Astrocyte of the cerebellum (primary cell): Measurements from ENCODE around the gene ZNF710.

Source experiments
- DNase-seq: peaks from one replicate; pipeline ENCODE4 v3.0.0-alpha.2; 2011; ENCODE audit warnings: low read depth
- H3K4me3 ChIP-seq: 2 replicates; pipeline ENCODE4 v1.5.1; 2011; ENCODE audit warnings: mild to moderate bottlenecking, low read depth, low read length, moderate library complexity
- CTCF ChIP-seq: IDR thresholded peaks from 2 replicates; pipeline ENCODE4 v1.5.1; 2012; ENCODE audit warnings: low read length, low read depth, moderate library complexity, mild to moderate bottlenecking; ENCODE audit errors: missing control alignments
- in situ Hi-C: cut with HindIII; loops from 2 replicates; pipeline ENCODE4 v1.10.0; 2017; ENCODE audit warnings: low sequenced_read_pairs

Gene ZNF710

GRCh38 chr15:90060797-90061196 is 59.7 kb downstream of the ZNF710 start:
- no peak for DNase-seq
- in situ Hi-C loops, result no loop called here
- no peak for TF ChIP-seq CTCF
- H3K4me3 ChIP-seq, result no peak overlapping the region

- DNase-seq, result no peak
- in situ Hi-C loops, result no loop called here
- no peak overlapping the region for H3K4me3 ChIP-seq
- TF ChIP-seq CTCF, result no peak
These were observed 60.9 kb downstream of the ZNF710 start for GRCh38 chr15:90062023-90062442.

- in situ Hi-C loops, result no loop called here
- no peak for TF ChIP-seq CTCF
- no peak for DNase-seq
- no peak overlapping the region for H3K4me3 ChIP-seq
These were observed 61.4 kb downstream of the ZNF710 start for GRCh38 chr15:90062462-90062932.

GRCh38 chr15:90062973-90063769 is 62.0 kb downstream of the ZNF710 start:
- in situ Hi-C loops, result no loop called here
- TF ChIP-seq CTCF, result no peak

GRCh38 chr15:90063770-90064247 is 62.7 kb downstream of the ZNF710 start:
- no peak for DNase-seq
- no peak overlapping the region for H3K4me3 ChIP-seq
- in situ Hi-C loops, result no loop called here
- no peak for TF ChIP-seq CTCF

More at GRCh38 chr15:90062973-90063769, 62.0 kb downstream of the ZNF710 start:
- H3K4me3 ChIP-seq, result no peak overlapping the region
- DNase-seq, result no peak

- in situ Hi-C loops, result no loop called here
These were observed 64.0 kb downstream of the ZNF710 start for GRCh38 chr15:90064911-90065681.

More at GRCh38 chr15:90064911-90065681, 64.0 kb downstream of the ZNF710 start:
- no peak for TF ChIP-seq CTCF
- DNase-seq, result no peak
- no peak overlapping the region for H3K4me3 ChIP-seq
